Melanocyte of skin (primary cell): ENCODE data around the gene NCR1. TPM values are rescaled to one million over a fixed set of nuclear protein-coding genes. Genes with fewer than 3 reads are reported as not detected.

ENCODE experiments used
- small RNA-seq, 2 donors: library from RNA; depleted of rRNA; stranded (forward); fragments of <200 nt; gene quantifications; one replicate each; pipeline ENCODE3, GENCODE V24; 2012
- total RNA-seq, 2 donors: library from RNA; depleted of rRNA; stranded (reverse); fragments of >200 nt; gene quantifications; 2 replicates each; pipeline ENCODE4 v1.2.3, GENCODE V29; 2012

The NCR1 gene
- total RNA-seq: not detected

GRCh38 chr19:54905803-54906511 lies at the start of gene NCR1:
NCR1 (plus strand) TSS chr19:54906148; CDS start chr19:54906188, 40 bp downstream.

GRCh38 chr19:54873990-54874389 lies 32.0 kb upstream of the NCR1 start, which contains the start of gene FCAR:
FCAR (plus strand) TSS chr19:54874235; CDS start chr19:54874290, 55 bp downstream.

GRCh38 chr19:54947381-54947780 lies 41.4 kb downstream of the NCR1 start, which contains the start of gene NLRP7:
NLRP7 (minus strand) TSS chr19:54947530.

Small RNA genes lying within 50 kb of the gene (small RNA-seq; reads per million reads assigned to genes)
- gene AC011476.8 (0 reads per million in 2 donors), gene RNU6-222P (0.73 to 1.6 reads per million in 2 donors)

Other genes with a start within 250 kb of the NCR1 start
- gene LILRB4, start 243.2 kb upstream of the NCR1 start, total RNA-seq: not detected
- gene KIR3DL3, start 181.7 kb upstream of the NCR1 start, total RNA-seq: not detected
- not detected for gene KIR2DL3, start 167.6 kb upstream of the NCR1 start, total RNA-seq
- not detected for gene KIR2DL1, start 136.4 kb upstream of the NCR1 start, total RNA-seq
- gene KIR2DL4, start 102.5 kb upstream of the NCR1 start, total RNA-seq: not detected
- not detected for gene KIR3DL1, start 89.7 kb upstream of the NCR1 start, total RNA-seq
- not detected for gene KIR2DS4, start 73.5 kb upstream of the NCR1 start, total RNA-seq
- not detected for gene KIR3DL2, start 55.7 kb upstream of the NCR1 start, total RNA-seq
- not detected for gene FCAR, start 31.9 kb upstream of the NCR1 start, total RNA-seq
- not detected for gene NLRP7, start 41.4 kb downstream of the NCR1 start, total RNA-seq
- 10 to 100 TPM in 1 of 2 donors, 1 to 10 TPM in 1; 3.4 to 13.0 TPM for gene NLRP2, start 60.2 kb downstream of the NCR1 start, total RNA-seq
- gene GP6, start 132.1 kb downstream of the NCR1 start, total RNA-seq: not detected
- gene RDH13, start 157.0 kb downstream of the NCR1 start, total RNA-seq: 10 to 100 TPM; 10.3 to 20.3 TPM
- 1 to 10 TPM; 6.9 to 8.3 TPM for gene EPS8L1, start 169.7 kb downstream of the NCR1 start, total RNA-seq
- 10 to 100 TPM; 39.3 to 55.4 TPM for gene PPP1R12C, start 211.5 kb downstream of the NCR1 start, total RNA-seq
- gene TNNT1, start 243.1 kb downstream of the NCR1 start, total RNA-seq: 1 to 10 TPM in 1 of 2 donors, under 1 TPM in 1; 0.34 to 9.0 TPM